Vagina (tissue), 2 donors: ENCODE data around the gene FSIP1.
A peak's percentile ranks its signal among the peaks of the same experiment; 100 is the strongest.

Source experiments
- POLR2A ChIP-seq, 2 donors: fragments of 450-650 bp; IDR thresholded peaks; one replicate each; pipeline ENCODE4 v1.6.1; 2017; ENCODE audit warnings: antibody characterized with exemption in 2 of 2, mild to moderate bottlenecking in 2 of 2, moderate library complexity in 2 of 2
- TF ChIP-seq, protein P1 (sequence below), 3 experiments: fragments of 450-650 bp in 2 of 3; fragments of 200-600 bp in 1 of 3; sonication (generic) in 1 of 3; IDR thresholded peaks; one replicate each; pipeline ENCODE4 v1.5.1; 2017 to 2019; ENCODE audit warnings: antibody characterized with exemption in 3 of 3, mild to moderate bottlenecking in 2 of 3, moderate library complexity in 2 of 3

- TF ChIP-seq, protein P1, sequence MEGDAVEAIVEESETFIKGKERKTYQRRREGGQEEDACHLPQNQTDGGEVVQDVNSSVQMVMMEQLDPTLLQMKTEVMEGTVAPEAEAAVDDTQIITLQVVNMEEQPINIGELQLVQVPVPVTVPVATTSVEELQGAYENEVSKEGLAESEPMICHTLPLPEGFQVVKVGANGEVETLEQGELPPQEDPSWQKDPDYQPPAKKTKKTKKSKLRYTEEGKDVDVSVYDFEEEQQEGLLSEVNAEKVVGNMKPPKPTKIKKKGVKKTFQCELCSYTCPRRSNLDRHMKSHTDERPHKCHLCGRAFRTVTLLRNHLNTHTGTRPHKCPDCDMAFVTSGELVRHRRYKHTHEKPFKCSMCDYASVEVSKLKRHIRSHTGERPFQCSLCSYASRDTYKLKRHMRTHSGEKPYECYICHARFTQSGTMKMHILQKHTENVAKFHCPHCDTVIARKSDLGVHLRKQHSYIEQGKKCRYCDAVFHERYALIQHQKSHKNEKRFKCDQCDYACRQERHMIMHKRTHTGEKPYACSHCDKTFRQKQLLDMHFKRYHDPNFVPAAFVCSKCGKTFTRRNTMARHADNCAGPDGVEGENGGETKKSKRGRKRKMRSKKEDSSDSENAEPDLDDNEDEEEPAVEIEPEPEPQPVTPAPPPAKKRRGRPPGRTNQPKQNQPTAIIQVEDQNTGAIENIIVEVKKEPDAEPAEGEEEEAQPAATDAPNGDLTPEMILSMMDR (IDR thresholded peaks at IDR 0.05) = peak; percentile 83 to 99 (median 90)
- no peak for TF ChIP-seq POLR2A (IDR thresholded peaks at IDR 0.05)
These were observed 202.5 kb downstream of the FSIP1 start for GRCh38 chr15:39580117-39580484.
